WTC11 (cell line): ENCODE results near the gene TOR1A. TPM values are rescaled to one million over a fixed set of nuclear protein-coding genes. Genes with fewer than 3 reads are reported as not detected.

ENCODE experiments used
- ATAC-seq: fragments of 200-7000 bp; cut with Tn5 transposase; 2 replicates; pipeline ENCODE4 v1.10.0; 2021; ENCODE audit warnings: mild to moderate bottlenecking, moderate library complexity
- CTCF ChIA-PET: fragments of 300-600 bp; sonication (Branson Sonifier 250); formaldehyde crosslinking; loops from one replicate; lab custom pipeline; 2021; ENCODE audit warnings: antibody characterized with exemption; lab: Charles Lee
- POLR2A ChIA-PET: fragments of 350-600 bp; sonication (Branson Sonifier 250); formaldehyde crosslinking; loops from one replicate; lab custom pipeline; 2021; ENCODE audit warnings: antibody characterized with exemption; lab: Charles Lee
- DNase-seq: peaks from one replicate; pipeline ENCODE4 v3.0.0; 2021; ENCODE audit warnings: low spot score
- H3K27ac Mint-ChIP-seq: 2 replicates; pipeline ENCODE4 v1.8.0; 2021; ENCODE audit warnings: mixed read lengths
- H3K27me3 Mint-ChIP-seq: 2 replicates; pipeline ENCODE4 v1.8.0; 2021; ENCODE audit warnings: low read depth, mild to moderate bottlenecking, moderate library complexity, mixed read lengths
- H3K36me3 Mint-ChIP-seq: 2 replicates; pipeline ENCODE4 v1.8.0; 2021; ENCODE audit warnings: mixed read lengths
- H3K4me1 Mint-ChIP-seq: 2 replicates; pipeline ENCODE4 v1.8.0; 2022; ENCODE audit warnings: mixed read lengths
- H3K4me3 Mint-ChIP-seq: 2 replicates; pipeline ENCODE4 v1.8.0; 2021; ENCODE audit warnings: mild to moderate bottlenecking, moderate library complexity, mixed read lengths
- H3K9me3 Mint-ChIP-seq: 2 replicates; pipeline ENCODE4 v1.8.0; 2021; ENCODE audit warnings: mixed read lengths
- CBFB ChIP-seq: sonication (generic); formaldehyde crosslinking; IDR thresholded peaks from 2 replicates; pipeline ENCODE4 v1.8.1; 2022; ENCODE audit warnings: mild to moderate bottlenecking, low read depth, missing genetic modification reagents
- EMX1 ChIP-seq: fragments of 250-450 bp; sonication (Bioruptor Pico); IDR thresholded peaks from 2 replicates; pipeline ENCODE4 v1.8.0; 2021; ENCODE audit warnings: mild to moderate bottlenecking
- FOXJ3 ChIP-seq: sonication (generic); formaldehyde crosslinking; IDR thresholded peaks from 2 replicates; pipeline ENCODE4 v1.9.0; 2021; ENCODE audit warnings: missing genetic modification reagents, mild to moderate bottlenecking, borderline replicate concordance
- FOXK1 ChIP-seq: sonication (generic); formaldehyde crosslinking; IDR thresholded peaks from 2 replicates; pipeline ENCODE4 v1.8.0; 2022; ENCODE audit warnings: mild to moderate bottlenecking, moderate library complexity, missing genetic modification reagents
- NFATC4 ChIP-seq: fragments of 250-450 bp; sonication (Bioruptor Pico); IDR thresholded peaks from 2 replicates; pipeline ENCODE4 v1.9.0; 2021; ENCODE audit warnings: mild to moderate bottlenecking
- OVOL2 ChIP-seq: fragments of 250-450 bp; sonication (Bioruptor Pico); IDR thresholded peaks from 2 replicates; pipeline ENCODE4 v1.9.0; 2021; ENCODE audit warnings: mild to moderate bottlenecking, borderline replicate concordance
- PREB ChIP-seq: sonication (generic); formaldehyde crosslinking; IDR thresholded peaks from 2 replicates; pipeline ENCODE4 v1.8.1; 2022; ENCODE audit warnings: mild to moderate bottlenecking, missing genetic modification reagents, moderate library complexity, borderline replicate concordance
- PRRX2 ChIP-seq: fragments of 250-450 bp; sonication (Bioruptor Pico); IDR thresholded peaks from 2 replicates; pipeline ENCODE4 v1.8.0; 2021; ENCODE audit warnings: mild to moderate bottlenecking
- SMAD4 ChIP-seq: sonication (generic); formaldehyde crosslinking; IDR thresholded peaks from 2 replicates; pipeline ENCODE4 v1.8.0; 2022; ENCODE audit warnings: mild to moderate bottlenecking, missing genetic modification reagents
- TEAD1 ChIP-seq: sonication (generic); formaldehyde crosslinking; IDR thresholded peaks from 2 replicates; pipeline ENCODE4 v1.8.0; 2022; ENCODE audit warnings: mild to moderate bottlenecking, missing genetic modification reagents
- ZNF138 ChIP-seq: sonication (generic); formaldehyde crosslinking; conservative IDR thresholded peaks from 2 replicates; pipeline ENCODE4 v1.8.1; 2022; ENCODE audit warnings: mild to moderate bottlenecking, moderate library complexity, missing genetic modification reagents
- ZNF219 ChIP-seq: sonication (generic); formaldehyde crosslinking; IDR thresholded peaks from 2 replicates; pipeline ENCODE4 v1.8.0; 2023; ENCODE audit warnings: missing genetic modification reagents, mild to moderate bottlenecking, borderline replicate concordance
- ZNF423 ChIP-seq: fragments of 250-450 bp; sonication (Bioruptor Pico); IDR thresholded peaks from 2 replicates; pipeline ENCODE4 v2.1.2; 2022; ENCODE audit warnings: mild to moderate bottlenecking, moderate library complexity
- total RNA-seq: library from RNA; stranded (reverse); gene quantifications from 3 replicates; pipeline ENCODE4 v1.2.3, GENCODE V29; 2021
- TF ChIP-seq, protein P1 (sequence below): sonication (generic); formaldehyde crosslinking; IDR thresholded peaks from 2 replicates; pipeline ENCODE4 v1.8.1; 2023; ENCODE audit warnings: mild to moderate bottlenecking, missing genetic modification reagents, moderate library complexity
- TF ChIP-seq, protein P2 (sequence below): fragments of 250-450 bp; sonication (Bioruptor Pico); IDR thresholded peaks from 2 replicates; pipeline ENCODE4 v1.9.0; 2021; ENCODE audit warnings: moderate library complexity, mild to moderate bottlenecking, inconsistent platforms, borderline replicate concordance
- TF ChIP-seq, protein P3 (sequence below): sonication (generic); formaldehyde crosslinking; IDR thresholded peaks from 2 replicates; pipeline ENCODE4 v1.8.1; 2023; ENCODE audit warnings: mild to moderate bottlenecking, missing genetic modification reagents
- TF ChIP-seq, protein P4 (sequence below): sonication (generic); formaldehyde crosslinking; IDR thresholded peaks from 2 replicates; pipeline ENCODE4 v1.8.1; 2023; ENCODE audit warnings: mild to moderate bottlenecking, missing genetic modification reagents, borderline replicate concordance
- TF ChIP-seq, protein P5 (sequence below): sonication (generic); formaldehyde crosslinking; IDR thresholded peaks from 2 replicates; pipeline ENCODE4 v1.8.1; 2022; ENCODE audit warnings: low read depth, missing genetic modification reagents, borderline replicate concordance

Gene TOR1A
- total RNA-seq, 1 experiment from 2014 or later: 32.7 TPM

DNA sequence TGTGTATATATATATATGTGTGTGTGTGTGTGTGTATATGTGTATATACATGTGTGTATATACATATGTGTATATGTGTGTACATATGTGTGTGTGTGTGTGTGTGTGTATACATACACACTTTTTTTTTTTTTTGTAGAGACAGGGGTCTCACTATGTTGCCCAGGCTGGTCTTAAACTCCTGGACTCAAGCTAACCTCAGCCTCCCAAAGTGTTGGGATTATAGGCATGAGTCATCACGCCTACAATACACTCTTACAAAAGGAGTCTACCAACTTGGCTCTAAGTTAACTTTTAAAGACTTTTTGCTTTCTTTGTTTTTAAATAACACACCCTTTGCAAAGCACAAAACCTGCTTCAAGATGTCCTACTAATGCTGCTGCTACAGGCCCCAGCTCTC, 9.0 kb upstream of the TOR1A start (continued):
- TF ChIP-seq OVOL2: no peak
- no peak for TF ChIP-seq FOXK1
- TF ChIP-seq, protein P1, sequence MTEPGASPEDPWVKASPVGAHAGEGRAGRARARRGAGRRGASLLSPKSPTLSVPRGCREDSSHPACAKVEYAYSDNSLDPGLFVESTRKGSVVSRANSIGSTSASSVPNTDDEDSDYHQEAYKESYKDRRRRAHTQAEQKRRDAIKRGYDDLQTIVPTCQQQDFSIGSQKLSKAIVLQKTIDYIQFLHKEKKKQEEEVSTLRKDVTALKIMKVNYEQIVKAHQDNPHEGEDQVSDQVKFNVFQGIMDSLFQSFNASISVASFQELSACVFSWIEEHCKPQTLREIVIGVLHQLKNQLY (CRISPR knock-in tag): no peak
- no peak for TF ChIP-seq PRRX2 (CRISPR knock-in tag)
- TF ChIP-seq, all 79 proteins: peak for 0

- H3K36me3 Mint-ChIP-seq: peaks cover 38% of the 10 kb centered on the region
- no peak overlapping the region for H3K4me3 Mint-ChIP-seq
- POLR2A ChIA-PET: no interaction called here
- no peak overlapping the region for H3K27ac Mint-ChIP-seq
- H3K9me3 Mint-ChIP-seq: no peaks in the 10 kb centered on the region
- CTCF ChIA-PET: no interaction called here
- no peak for ATAC-seq
- no peaks in the 10 kb centered on the region for H3K27me3 Mint-ChIP-seq
- TF ChIP-seq, protein P2, sequence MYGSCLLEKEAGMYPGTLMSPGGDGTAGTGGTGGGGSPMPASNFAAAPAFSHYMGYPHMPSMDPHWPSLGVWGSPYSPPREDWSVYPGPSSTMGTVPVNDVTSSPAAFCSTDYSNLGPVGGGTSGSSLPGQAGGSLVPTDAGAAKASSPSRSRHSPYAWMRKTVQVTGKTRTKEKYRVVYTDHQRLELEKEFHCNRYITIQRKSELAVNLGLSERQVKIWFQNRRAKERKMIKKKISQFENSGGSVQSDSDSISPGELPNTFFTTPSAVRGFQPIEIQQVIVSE: no peak
- TF ChIP-seq EMX1 (no peak), PREB (CRISPR knock-in tag) (no peak), ZNF423 (CRISPR knock-in tag) (no peak), NFATC4 (CRISPR knock-in tag) (no peak), SMAD4 (CRISPR knock-in tag) (no peak), CBFB (CRISPR knock-in tag) (no peak), TEAD1 (CRISPR knock-in tag) (no peak), ZNF219 (CRISPR knock-in tag) (no peak), PRRX2 (CRISPR knock-in tag) (no peak), ZNF138 (CRISPR knock-in tag) (no peak), FOXJ3 (CRISPR knock-in tag) (no peak)
- TF ChIP-seq, protein P3, sequence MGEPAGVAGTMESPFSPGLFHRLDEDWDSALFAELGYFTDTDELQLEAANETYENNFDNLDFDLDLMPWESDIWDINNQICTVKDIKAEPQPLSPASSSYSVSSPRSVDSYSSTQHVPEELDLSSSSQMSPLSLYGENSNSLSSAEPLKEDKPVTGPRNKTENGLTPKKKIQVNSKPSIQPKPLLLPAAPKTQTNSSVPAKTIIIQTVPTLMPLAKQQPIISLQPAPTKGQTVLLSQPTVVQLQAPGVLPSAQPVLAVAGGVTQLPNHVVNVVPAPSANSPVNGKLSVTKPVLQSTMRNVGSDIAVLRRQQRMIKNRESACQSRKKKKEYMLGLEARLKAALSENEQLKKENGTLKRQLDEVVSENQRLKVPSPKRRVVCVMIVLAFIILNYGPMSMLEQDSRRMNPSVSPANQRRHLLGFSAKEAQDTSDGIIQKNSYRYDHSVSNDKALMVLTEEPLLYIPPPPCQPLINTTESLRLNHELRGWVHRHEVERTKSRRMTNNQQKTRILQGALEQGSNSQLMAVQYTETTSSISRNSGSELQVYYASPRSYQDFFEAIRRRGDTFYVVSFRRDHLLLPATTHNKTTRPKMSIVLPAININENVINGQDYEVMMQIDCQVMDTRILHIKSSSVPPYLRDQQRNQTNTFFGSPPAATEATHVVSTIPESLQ (CRISPR knock-in tag): no peak
- TF ChIP-seq, protein P4, sequence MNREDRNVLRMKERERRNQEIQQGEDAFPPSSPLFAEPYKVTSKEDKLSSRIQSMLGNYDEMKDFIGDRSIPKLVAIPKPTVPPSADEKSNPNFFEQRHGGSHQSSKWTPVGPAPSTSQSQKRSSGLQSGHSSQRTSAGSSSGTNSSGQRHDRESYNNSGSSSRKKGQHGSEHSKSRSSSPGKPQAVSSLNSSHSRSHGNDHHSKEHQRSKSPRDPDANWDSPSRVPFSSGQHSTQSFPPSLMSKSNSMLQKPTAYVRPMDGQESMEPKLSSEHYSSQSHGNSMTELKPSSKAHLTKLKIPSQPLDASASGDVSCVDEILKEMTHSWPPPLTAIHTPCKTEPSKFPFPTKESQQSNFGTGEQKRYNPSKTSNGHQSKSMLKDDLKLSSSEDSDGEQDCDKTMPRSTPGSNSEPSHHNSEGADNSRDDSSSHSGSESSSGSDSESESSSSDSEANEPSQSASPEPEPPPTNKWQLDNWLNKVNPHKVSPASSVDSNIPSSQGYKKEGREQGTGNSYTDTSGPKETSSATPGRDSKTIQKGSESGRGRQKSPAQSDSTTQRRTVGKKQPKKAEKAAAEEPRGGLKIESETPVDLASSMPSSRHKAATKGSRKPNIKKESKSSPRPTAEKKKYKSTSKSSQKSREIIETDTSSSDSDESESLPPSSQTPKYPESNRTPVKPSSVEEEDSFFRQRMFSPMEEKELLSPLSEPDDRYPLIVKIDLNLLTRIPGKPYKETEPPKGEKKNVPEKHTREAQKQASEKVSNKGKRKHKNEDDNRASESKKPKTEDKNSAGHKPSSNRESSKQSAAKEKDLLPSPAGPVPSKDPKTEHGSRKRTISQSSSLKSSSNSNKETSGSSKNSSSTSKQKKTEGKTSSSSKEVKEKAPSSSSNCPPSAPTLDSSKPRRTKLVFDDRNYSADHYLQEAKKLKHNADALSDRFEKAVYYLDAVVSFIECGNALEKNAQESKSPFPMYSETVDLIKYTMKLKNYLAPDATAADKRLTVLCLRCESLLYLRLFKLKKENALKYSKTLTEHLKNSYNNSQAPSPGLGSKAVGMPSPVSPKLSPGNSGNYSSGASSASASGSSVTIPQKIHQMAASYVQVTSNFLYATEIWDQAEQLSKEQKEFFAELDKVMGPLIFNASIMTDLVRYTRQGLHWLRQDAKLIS (CRISPR knock-in tag): no peak
- TF ChIP-seq, protein P5, sequence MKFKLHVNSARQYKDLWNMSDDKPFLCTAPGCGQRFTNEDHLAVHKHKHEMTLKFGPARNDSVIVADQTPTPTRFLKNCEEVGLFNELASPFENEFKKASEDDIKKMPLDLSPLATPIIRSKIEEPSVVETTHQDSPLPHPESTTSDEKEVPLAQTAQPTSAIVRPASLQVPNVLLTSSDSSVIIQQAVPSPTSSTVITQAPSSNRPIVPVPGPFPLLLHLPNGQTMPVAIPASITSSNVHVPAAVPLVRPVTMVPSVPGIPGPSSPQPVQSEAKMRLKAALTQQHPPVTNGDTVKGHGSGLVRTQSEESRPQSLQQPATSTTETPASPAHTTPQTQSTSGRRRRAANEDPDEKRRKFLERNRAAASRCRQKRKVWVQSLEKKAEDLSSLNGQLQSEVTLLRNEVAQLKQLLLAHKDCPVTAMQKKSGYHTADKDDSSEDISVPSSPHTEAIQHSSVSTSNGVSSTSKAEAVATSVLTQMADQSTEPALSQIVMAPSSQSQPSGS (CRISPR knock-in tag): no peak
- TF ChIP-seq, all 79 proteins: peak for 0
- DNase-seq: no peak
- H3K4me1 Mint-ChIP-seq: peaks cover 2% of the 10 kb centered on the region
These were observed 5.0 kb upstream of the TOR1A start for GRCh38 chr9:129828969-129829368.
